ENCODE measurements around the gene TET1. TPM values are rescaled to one million over a fixed set of nuclear protein-coding genes. Genes with fewer than 3 reads are reported as not detected.

Gene TET1
- total and polyA plus RNA-seq, 2 of the 13 experiments (the other 11 are each of a cell fraction or from before 2014, with no cell fraction given), result 6.9 to 7.3 TPM

GRCh38 chr10:68600041-68600778 is 40.1 kb downstream of the TET1 start (continued):
- TF ChIP-seq, protein P1, sequence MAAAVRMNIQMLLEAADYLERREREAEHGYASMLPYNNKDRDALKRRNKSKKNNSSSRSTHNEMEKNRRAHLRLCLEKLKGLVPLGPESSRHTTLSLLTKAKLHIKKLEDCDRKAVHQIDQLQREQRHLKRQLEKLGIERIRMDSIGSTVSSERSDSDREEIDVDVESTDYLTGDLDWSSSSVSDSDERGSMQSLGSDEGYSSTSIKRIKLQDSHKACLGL (CRISPR knock-in tag; IDR thresholded peaks at IDR 0.05), result peak; percentile 44; the same call in 1 of the 2 replicates
- TF ChIP-seq ZNF142 (CRISPR knock-in tag; IDR thresholded peaks at IDR 0.05), result peak; percentile 82; the same call in 1 of the 2 replicates
- TF ChIP-seq MEF2D (CRISPR knock-in tag; IDR thresholded peaks at IDR 0.05), result no peak; the same call in none of the 2 replicates
- TF ChIP-seq PHF20 (CRISPR knock-in tag; IDR thresholded peaks at IDR 0.05), result no peak; the same call in 1 of the 2 replicates
- no peak for TF ChIP-seq SMAD1 (CRISPR knock-in tag; IDR thresholded peaks at IDR 0.05; ENCODE audit: borderline replicate concordance, low read depth)
- TF ChIP-seq CBX2 (IDR thresholded peaks at IDR 0.05; ENCODE audit: low read depth, low read length), result no peak
- TF ChIP-seq CBX2 (CRISPR knock-in tag; IDR thresholded peaks at IDR 0.05; ENCODE audit: low read depth), result no peak
- TF ChIP-seq ARID2 (CRISPR knock-in tag; IDR thresholded peaks at IDR 0.05; ENCODE audit: borderline replicate concordance), result no peak
- TF ChIP-seq, protein P2, sequence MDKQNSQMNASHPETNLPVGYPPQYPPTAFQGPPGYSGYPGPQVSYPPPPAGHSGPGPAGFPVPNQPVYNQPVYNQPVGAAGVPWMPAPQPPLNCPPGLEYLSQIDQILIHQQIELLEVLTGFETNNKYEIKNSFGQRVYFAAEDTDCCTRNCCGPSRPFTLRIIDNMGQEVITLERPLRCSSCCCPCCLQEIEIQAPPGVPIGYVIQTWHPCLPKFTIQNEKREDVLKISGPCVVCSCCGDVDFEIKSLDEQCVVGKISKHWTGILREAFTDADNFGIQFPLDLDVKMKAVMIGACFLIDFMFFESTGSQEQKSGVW (CRISPR knock-in tag; IDR thresholded peaks at IDR 0.05; ENCODE audit: borderline replicate concordance), result no peak
- TF ChIP-seq ETV6 (CRISPR knock-in tag; conservative IDR thresholded peaks at IDR 0.05), result no peak; the same call in 1 of the 2 replicates
- 0 out of 2 replicates have a peak, but pooled peaks have one; percentile 37 for TF ChIP-seq BRD4 (CRISPR knock-in tag; IDR thresholded peaks at IDR 0.05)
- TF ChIP-seq HCFC1 (IDR thresholded peaks at IDR 0.05; ENCODE audit: low read depth, low read length), result no peak
- TF ChIP-seq, protein P3, sequence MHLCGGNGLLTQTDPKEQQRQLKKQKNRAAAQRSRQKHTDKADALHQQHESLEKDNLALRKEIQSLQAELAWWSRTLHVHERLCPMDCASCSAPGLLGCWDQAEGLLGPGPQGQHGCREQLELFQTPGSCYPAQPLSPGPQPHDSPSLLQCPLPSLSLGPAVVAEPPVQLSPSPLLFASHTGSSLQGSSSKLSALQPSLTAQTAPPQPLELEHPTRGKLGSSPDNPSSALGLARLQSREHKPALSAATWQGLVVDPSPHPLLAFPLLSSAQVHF (CRISPR knock-in tag; IDR thresholded peaks at IDR 0.05), result no peak
- TF ChIP-seq ZNF34 (CRISPR knock-in tag; IDR thresholded peaks at IDR 0.05; ENCODE audit: borderline replicate concordance), result no peak
- TF ChIP-seq ASH2L (IDR thresholded peaks at IDR 0.05; ENCODE audit: insufficient read length, low read depth, low read length), result peak; percentile 79
- TF ChIP-seq, protein P4, sequence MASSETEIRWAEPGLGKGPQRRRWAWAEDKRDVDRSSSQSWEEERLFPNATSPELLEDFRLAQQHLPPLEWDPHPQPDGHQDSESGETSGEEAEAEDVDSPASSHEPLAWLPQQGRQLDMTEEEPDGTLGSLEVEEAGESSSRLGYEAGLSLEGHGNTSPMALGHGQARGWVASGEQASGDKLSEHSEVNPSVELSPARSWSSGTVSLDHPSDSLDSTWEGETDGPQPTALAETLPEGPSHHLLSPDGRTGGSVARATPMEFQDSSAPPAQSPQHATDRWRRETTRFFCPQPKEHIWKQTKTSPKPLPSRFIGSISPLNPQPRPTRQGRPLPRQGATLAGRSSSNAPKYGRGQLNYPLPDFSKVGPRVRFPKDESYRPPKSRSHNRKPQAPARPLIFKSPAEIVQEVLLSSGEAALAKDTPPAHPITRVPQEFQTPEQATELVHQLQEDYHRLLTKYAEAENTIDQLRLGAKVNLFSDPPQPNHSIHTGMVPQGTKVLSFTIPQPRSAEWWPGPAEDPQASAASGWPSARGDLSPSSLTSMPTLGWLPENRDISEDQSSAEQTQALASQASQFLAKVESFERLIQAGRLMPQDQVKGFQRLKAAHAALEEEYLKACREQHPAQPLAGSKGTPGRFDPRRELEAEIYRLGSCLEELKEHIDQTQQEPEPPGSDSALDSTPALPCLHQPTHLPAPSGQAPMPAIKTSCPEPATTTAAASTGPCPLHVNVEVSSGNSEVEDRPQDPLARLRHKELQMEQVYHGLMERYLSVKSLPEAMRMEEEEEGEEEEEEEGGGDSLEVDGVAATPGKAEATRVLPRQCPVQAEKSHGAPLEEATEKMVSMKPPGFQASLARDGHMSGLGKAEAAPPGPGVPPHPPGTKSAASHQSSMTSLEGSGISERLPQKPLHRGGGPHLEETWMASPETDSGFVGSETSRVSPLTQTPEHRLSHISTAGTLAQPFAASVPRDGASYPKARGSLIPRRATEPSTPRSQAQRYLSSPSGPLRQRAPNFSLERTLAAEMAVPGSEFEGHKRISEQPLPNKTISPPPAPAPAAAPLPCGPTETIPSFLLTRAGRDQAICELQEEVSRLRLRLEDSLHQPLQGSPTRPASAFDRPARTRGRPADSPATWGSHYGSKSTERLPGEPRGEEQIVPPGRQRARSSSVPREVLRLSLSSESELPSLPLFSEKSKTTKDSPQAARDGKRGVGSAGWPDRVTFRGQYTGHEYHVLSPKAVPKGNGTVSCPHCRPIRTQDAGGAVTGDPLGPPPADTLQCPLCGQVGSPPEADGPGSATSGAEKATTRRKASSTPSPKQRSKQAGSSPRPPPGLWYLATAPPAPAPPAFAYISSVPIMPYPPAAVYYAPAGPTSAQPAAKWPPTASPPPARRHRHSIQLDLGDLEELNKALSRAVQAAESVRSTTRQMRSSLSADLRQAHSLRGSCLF (CRISPR knock-in tag; IDR thresholded peaks at IDR 0.05; ENCODE audit: borderline replicate concordance), result no peak

Data from HepG2 (cell line).